Stomach (tissue), 9 donors: ENCODE data around the gene AGBL3. TPM values are rescaled to one million over a fixed set of nuclear protein-coding genes. Genes with fewer than 3 reads are reported as not detected.
A peak's percentile ranks its signal among the peaks of the same experiment; 100 is the strongest.

Experiments
- DNase-seq, 2 donors: peaks; one replicate each; pipeline versions ENCODE4 v3.0.0 to v3.0.0-alpha.2; 2013 to 2019
- H3K27ac ChIP-seq, 5 donors: fragments of 200-600 bp in 4 of 5; sonication (generic) in 4 of 5; one replicate each; pipeline ENCODE4 v1.5.1; 2013 to 2019; ENCODE audit warnings: mild to moderate bottlenecking in 1 of 5, moderate library complexity in 1 of 5
- H3K27me3 ChIP-seq, 3 donors: fragments of 200-600 bp; sonication (generic); one replicate each; pipeline ENCODE4 v1.5.1; 2017 to 2019; ENCODE audit warnings: mixed run types in 1 of 3
- H3K36me3 ChIP-seq, 4 donors: fragments of 200-600 bp; sonication (generic); 1 replicate in 3 of 4; 2 replicates in 1 of 4; pipeline ENCODE4 v1.5.1; 2016 to 2019
- H3K4me1 ChIP-seq, 4 donors: fragments of 200-600 bp; sonication (generic); one replicate each; pipeline ENCODE4 v1.5.1; 2016 to 2019
- H3K4me3 ChIP-seq, 4 donors: fragments of 200-600 bp; sonication (generic) in 3 of 4; one replicate each; pipeline ENCODE4 v1.5.1; 2016 to 2019; ENCODE audit warnings: mild to moderate bottlenecking in 1 of 4
- H3K9me3 ChIP-seq, 4 donors: fragments of 200-600 bp; sonication (generic); one replicate each; pipeline ENCODE4 v1.5.1; 2016 to 2019
- CTCF ChIP-seq, 7 experiments: fragments of 450-650 bp in 4 of 7; fragments of 200-600 bp in 3 of 7; sonication (generic) in 3 of 7; IDR thresholded peaks; one replicate each; pipeline ENCODE4 v1.5.1; 2016 to 2019; ENCODE audit warnings: antibody characterized with exemption in 7 of 7, control low read depth in 2 of 7, mild to moderate bottlenecking in 1 of 7
- EP300 ChIP-seq: sonication (generic); formaldehyde crosslinking; IDR thresholded peaks from one replicate; pipeline ENCODE4 v1.6.1; 2017; ENCODE audit warnings: antibody characterized with exemption
- POLR2A ChIP-seq, 4 donors: fragments of 450-650 bp; IDR thresholded peaks; one replicate each; pipeline ENCODE4 v1.6.1; 2016; ENCODE audit warnings: antibody characterized with exemption in 4 of 4, control low read depth in 2 of 4, mild to moderate bottlenecking in 1 of 4, moderate library complexity in 1 of 4
- POLR2AphosphoS5 ChIP-seq, 3 donors: sonication (generic); formaldehyde crosslinking; IDR thresholded peaks; one replicate each; pipeline ENCODE4 v1.6.1; 2016; ENCODE audit warnings: antibody characterized with exemption in 3 of 3
- WGBS, 5 donors: extraction: QIAGEN DNeasy Blood & Tissue Kit in 3 of 5; methylation state at CpG; one replicate each; pipeline versions ENCODE4 v1.1.5 to v1.1.7; 2013 to 2018; 5-methylcytosine and 5-hydroxymethylcytosine counted together
- intact Hi-C: fragments of 100-400 bp; cut with DNase I; formaldehyde crosslinking; loops from one replicate; pipeline ENCODE4 v1.15.1; 2023; ENCODE audit warnings: low total_unique reads
- polyA plus RNA-seq, 3 donors: library from polyadenylated mRNA; stranded (reverse); fragments of 200-250 nt; gene quantifications; one replicate each; pipeline ENCODE4 v1.2.3, GENCODE V29; 2013
- total RNA-seq, 5 donors: library from RNA; depleted of rRNA; stranded (reverse); fragments of >200 nt; gene quantifications; one replicate each; pipeline versions ENCODE4 v1.1.0 to v1.2.3, GENCODE V29; 2014 to 2016
- donor health status: healthy with polysubstance abuse.
- donor health status: Bipolar disorder and iron deficiency.
- donor health status: healthy.

AGBL3 gene
- total and polyA plus RNA-seq, 8 donors: 0.29 to 8.4 (median 1.3) TPM; not detected in 2

- intact Hi-C loops: no loop called here
- H3K27ac ChIP-seq: peak overlapping the region in 1 of 5 donors; percentile 39
- WGBS, 5 donors: 92 to 96% (median 95%) methylated on average over 17 of the region's 17 CpGs
Measured at GRCh38 chr7:134947329-134947728, 39.0 kb upstream of the AGBL3 start.

GRCh38 chr7:134947831-134948230 is 38.5 kb upstream of the AGBL3 start:
- H3K27ac ChIP-seq: peak overlapping the region in 1 of 5 donors; percentile 55
- no peak overlapping the region for H3K4me3 ChIP-seq
- intact Hi-C loops: no loop called here
- 90 to 95% (median 94%) methylated on average over 1 of the region's 1 CpG for WGBS, 5 donors
- TF ChIP-seq CTCF (IDR thresholded peaks at IDR 0.05) (no peak), EP300 (no peak), POLR2A (IDR thresholded peaks at IDR 0.05) (no peak), POLR2AphosphoS5 (IDR thresholded peaks at IDR 0.05) (no peak)
- H3K27me3 ChIP-seq: no peaks in the 10 kb centered on the region
- peaks cover 20 to 74% (median 53%) of the 10 kb centered on the region in 4 donors for H3K36me3 ChIP-seq
- DNase-seq: no peak
- H3K9me3 ChIP-seq: no peaks in the 10 kb centered on the region
- H3K4me1 ChIP-seq: peaks cover 0 to 9% (median 4%) of the 10 kb centered on the region in 4 donors

More at GRCh38 chr7:134947329-134947728, 39.0 kb upstream of the AGBL3 start:
- TF ChIP-seq POLR2AphosphoS5 (IDR thresholded peaks at IDR 0.05): no peak
- no peak for TF ChIP-seq POLR2A (IDR thresholded peaks at IDR 0.05)
- TF ChIP-seq CTCF (IDR thresholded peaks at IDR 0.05): no peak
- TF ChIP-seq EP300: no peak
- H3K9me3 ChIP-seq: no peaks in the 10 kb centered on the region
- DNase-seq: no peak
- no peak overlapping the region for H3K4me3 ChIP-seq
- H3K36me3 ChIP-seq: peaks cover 20 to 69% (median 49%) of the 10 kb centered on the region in 4 donors
- peaks cover 0 to 14% (median 7%) of the 10 kb centered on the region in 4 donors for H3K4me1 ChIP-seq
- H3K27me3 ChIP-seq: no peaks in the 10 kb centered on the region

GRCh38 chr7:134948246-134948645 is 38.1 kb upstream of the AGBL3 start:
- H3K4me3 ChIP-seq: no peak overlapping the region
- WGBS, 5 donors: 73 to 88% (median 87%) methylated on average over 4 of the region's 4 CpGs
- H3K27ac ChIP-seq: peak overlapping the region in 2 of 5 donors; percentile 10 to 55
- H3K27me3 ChIP-seq: no peaks in the 10 kb centered on the region
- peaks cover 0 to 6% (median 2%) of the 10 kb centered on the region in 4 donors for H3K4me1 ChIP-seq
- no peaks in the 10 kb centered on the region for H3K9me3 ChIP-seq
- peaks cover 20 to 78% (median 55%) of the 10 kb centered on the region in 4 donors for H3K36me3 ChIP-seq
- no peak for DNase-seq
- intact Hi-C loops: no loop called here
- TF ChIP-seq EP300 (no peak), CTCF (IDR thresholded peaks at IDR 0.05) (no peak), POLR2A (IDR thresholded peaks at IDR 0.05) (no peak), POLR2AphosphoS5 (IDR thresholded peaks at IDR 0.05) (no peak)

- intact Hi-C loops: no loop called here
- H3K4me3 ChIP-seq: no peak overlapping the region
- 84 to 88% (median 85%) methylated on average over 1 of the region's 1 CpG for WGBS, 5 donors
Measured at GRCh38 chr7:134948736-134949135, 37.6 kb upstream of the AGBL3 start.

More at GRCh38 chr7:134948736-134949135, 37.6 kb upstream of the AGBL3 start:
- no peak for DNase-seq
- H3K9me3 ChIP-seq: no peaks in the 10 kb centered on the region
- H3K27me3 ChIP-seq: no peaks in the 10 kb centered on the region
- no peak for TF ChIP-seq EP300
- TF ChIP-seq POLR2AphosphoS5 (IDR thresholded peaks at IDR 0.05): no peak
- no peak for TF ChIP-seq POLR2A (IDR thresholded peaks at IDR 0.05)
- TF ChIP-seq CTCF (IDR thresholded peaks at IDR 0.05): no peak
- peak overlapping the region in 2 of 5 donors; percentile 10 to 55 for H3K27ac ChIP-seq
- peaks cover 0 to 1% (median under 1%) of the 10 kb centered on the region in 4 donors for H3K4me1 ChIP-seq
- H3K36me3 ChIP-seq: peaks cover 20 to 83% (median 57%) of the 10 kb centered on the region in 4 donors
